Activated CD8-positive, alpha-beta memory T cell treated with anti-CD3 and anti-CD28 coated beads for 36 hours (primary cell): ENCODE measurements around the gene TM9SF2. TPM values are rescaled to one million over a fixed set of nuclear protein-coding genes. Genes with fewer than 3 reads are reported as not detected.
"Not testable (repeated sequence)": the region's sequence is repeated elsewhere in the genome, so short reads cannot be mapped to it uniquely, and the experiment has no call there.

ENCODE experiments used
- CTCF ChIA-PET: fragments of 350-600 bp; sonication (Branson Sonifier 250); formaldehyde crosslinking; loops from one replicate; lab custom pipeline; 2021; ENCODE audit warnings: antibody characterized with exemption; lab: Charles Lee
- POLR2A ChIA-PET: fragments of 350-600 bp; sonication (Branson Sonifier 250); formaldehyde crosslinking; loops from one replicate; lab custom pipeline; 2021; ENCODE audit warnings: antibody characterized with exemption; lab: Charles Lee
- total RNA-seq, 2 experiments: library from RNA; stranded (reverse); gene quantifications; one replicate each; pipeline ENCODE4 v1.2.3, GENCODE V29; 2021

Gene TM9SF2
- total RNA-seq, 2 experiments from 2014 or later: 90.4 to 94.8 TPM

DNA sequence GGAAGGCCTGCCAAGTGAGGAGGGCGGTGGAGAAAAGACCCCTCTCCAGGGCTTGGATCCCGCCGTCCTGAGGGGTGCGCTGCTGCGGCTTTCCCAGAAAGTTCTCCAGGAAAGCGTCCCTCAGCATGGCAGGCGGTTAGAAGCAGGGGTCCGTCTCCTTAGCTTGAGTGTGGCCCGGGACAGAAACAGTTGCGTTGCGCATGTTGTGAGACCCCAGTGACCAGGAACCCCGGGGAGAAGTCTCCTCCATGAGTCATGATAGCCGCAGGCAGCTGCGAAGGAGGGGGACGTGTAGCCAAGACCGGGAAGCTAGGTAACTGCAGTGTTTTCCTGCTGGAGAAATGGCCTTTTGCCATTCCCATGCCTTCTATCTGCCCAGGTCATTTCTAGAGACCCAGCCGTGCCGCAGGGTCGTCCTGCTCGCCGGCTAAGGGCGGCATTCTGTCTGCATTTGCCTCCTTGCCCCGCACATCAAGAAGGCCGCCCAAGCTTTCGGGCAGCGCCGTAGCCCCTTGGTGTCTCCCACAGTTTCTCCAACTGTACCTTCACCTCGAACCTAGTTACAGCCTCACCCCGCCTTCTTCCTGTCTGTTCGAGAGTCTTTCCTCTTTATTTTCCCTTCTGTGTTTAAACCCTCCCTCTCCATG is 64.3 kb downstream of the TM9SF2 start:
- ChIA-PET CTCF (no interaction called here), POLR2A (interaction anchor here (0.6 to 0.7 kb wide), 2 partner anchors 13 to 37 kb away, joined by 3 read pairs; no protein-coding TSS in a partner anchor)

- CTCF ChIA-PET: no interaction called here
Measured at GRCh38 chr13:99566125-99567083, 65.1 kb downstream of the TM9SF2 start.

GRCh38 chr13:99568901-99569300 is 67.6 kb downstream of the TM9SF2 start:
- CTCF ChIA-PET, POLR2A ChIA-PET: not testable (repeated sequence)

More at GRCh38 chr13:99566125-99567083, 65.1 kb downstream of the TM9SF2 start:
- POLR2A ChIA-PET: interaction anchor here (0.6 to 0.7 kb wide), 2 partner anchors 13 to 37 kb away, joined by 3 read pairs; no protein-coding TSS in a partner anchor

DNA sequence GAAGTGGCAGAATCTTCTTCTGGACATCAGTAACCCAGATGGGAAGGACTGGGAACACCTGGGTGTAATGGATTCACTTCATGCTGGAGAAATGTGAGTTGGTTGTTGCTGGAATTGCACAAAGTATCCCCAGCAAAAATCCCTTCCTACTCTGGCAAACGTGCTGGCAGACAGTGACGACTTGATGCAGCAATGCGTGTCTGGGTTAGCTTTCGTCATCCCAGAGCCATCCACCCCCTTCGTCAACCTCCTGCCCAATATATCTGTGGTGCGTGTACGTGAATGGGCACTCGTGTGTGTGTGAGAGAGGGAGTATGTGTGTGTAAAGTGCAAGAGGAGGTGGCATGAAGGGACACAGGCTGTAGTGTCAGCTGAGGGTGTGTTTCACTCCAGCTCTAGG is 70.9 kb downstream of the TM9SF2 start:
- ChIA-PET CTCF (no interaction called here), POLR2A (no interaction called here)

DNA sequence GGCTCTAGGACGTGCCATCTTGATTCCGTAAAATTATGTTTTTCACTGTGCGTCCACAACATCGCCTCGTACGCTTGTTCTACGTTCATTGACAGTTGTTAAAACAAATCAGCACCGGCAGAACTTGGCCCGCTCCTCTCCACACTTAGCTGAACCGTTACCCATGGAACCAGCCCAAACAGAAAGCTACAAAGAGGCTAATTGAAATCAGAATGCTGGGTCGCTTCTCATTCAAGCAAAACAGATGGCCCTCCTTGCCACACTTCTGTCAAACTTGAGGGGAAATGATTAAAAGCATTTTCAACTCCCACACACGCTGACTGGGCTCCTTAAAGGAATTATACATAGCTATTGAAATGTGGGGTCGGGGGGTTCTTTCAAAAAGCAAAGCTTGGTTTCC is 71.6 kb downstream of the TM9SF2 start:
- CTCF ChIA-PET: no interaction called here
- POLR2A ChIA-PET: no interaction called here

DNA sequence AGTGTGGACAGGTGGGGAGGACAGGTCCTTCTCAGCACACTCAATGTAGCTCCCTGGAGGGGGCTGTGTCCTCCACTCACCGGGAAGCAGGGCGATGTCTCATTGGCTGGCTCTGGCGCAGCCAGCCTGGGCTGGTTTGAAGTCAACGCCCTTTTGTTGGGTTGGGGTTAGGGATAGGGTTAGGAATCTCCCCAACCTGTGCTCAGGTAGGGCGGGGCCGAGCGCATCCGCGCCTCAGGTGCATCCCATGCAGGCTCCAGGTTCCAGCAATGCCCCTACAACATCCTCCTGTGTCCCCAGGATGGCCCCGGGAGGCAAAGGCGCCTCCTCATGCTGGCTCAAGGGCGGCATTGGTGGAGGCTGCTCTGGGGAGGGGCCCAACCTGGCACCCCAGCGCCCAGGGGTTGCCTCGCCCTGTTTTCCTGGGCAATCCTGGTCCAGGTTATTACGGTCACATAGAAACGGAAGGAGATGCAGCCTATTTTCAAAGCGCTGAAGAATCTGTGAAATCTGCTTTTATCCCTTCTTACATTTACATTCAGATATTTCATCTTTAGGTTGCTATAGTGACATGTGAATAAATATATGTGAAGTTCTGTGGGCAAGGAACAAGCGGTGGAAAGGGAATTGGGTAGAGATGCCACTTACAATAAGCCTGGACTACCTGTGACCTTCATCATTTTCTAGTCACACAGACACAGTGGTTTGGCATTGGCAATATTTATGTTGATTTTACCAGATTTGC is 74.3 kb downstream of the TM9SF2 start:
- ChIA-PET POLR2A (no interaction called here), CTCF (no interaction called here)

DNA sequence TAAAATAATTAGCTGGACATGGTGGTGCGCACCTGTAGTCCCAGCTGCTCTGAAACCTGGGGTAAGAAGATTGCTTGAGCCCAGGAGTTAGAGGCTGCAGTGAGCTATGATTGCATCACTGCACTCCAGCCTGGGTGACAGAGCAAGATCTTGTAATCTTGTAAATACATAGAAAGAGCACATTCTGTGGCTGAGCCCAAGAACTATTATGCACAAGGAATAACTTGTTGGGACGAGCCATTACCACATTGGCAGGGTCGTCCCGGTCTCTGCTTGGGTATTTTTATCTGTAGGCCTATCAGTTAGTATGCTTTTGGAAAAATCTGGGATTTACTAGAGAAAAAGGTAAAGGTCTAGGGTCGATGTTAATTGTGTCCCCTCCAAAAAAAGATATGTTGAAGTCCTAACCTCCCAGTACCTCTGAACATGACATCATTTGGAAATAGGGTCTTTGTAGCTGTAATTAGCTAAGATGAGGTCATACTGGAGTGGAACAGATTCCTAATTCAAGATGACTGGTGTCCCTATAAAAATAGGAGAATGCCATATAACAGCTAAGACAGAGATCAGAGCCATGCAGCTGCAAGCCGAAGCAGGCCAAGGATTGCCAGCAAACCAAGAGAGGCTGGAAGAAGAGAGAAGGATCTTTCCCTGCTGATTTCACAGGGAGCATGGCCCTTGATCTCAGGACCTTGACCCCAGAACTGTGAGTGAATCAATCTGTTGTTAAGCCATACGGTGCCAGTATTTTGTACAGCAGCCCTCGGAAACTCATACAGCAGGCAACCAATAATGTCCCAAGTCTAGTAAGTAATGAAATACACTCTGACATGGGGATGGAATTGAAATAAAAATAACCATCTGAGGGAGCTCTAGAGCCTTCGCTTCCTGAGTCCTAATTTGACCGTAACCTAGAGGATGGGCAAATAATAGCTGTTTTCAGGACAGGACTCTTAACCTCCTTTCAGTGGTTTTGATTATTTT is 77.0 kb downstream of the TM9SF2 start:
- POLR2A ChIA-PET: interaction anchor here (1.0 kb wide), 1 partner anchor 67 kb away, joined by 6 read pairs; no protein-coding TSS in a partner anchor
- CTCF ChIA-PET: no interaction called here

DNA sequence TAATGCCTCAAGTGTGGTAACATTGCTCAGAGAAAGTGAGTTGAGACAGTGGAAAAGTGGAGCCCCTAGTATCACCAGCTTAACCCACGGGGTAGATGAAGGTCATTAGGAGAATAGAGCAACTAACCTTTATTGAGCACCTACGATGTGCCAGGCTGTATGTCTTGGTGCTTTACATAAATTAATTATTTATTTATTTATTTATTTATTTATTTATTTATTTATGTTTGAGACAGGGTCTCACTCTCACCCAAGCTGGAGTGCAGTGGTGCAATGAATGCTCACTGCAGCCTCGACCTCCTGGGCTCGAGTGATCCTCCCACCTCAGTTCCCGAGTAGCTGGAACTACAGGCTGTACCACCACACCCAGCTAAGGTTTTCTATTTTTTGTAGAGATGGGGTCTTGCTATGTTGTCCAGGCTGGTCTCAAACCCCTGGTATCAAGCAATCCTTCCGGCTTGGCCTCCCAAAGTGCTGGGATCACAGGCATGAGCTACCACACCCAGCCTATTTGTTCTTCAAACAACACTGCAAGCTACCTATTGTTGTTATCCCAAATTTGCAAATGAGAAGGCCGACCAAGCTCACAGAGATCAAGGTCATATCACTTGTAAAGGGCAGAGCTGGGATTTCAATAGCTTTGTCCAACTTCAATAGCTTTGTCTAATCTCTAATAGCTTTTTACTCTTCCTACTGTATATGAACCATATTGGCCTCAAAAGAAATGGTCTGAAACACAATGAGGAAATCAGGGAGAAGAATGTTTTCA is 79.4 kb downstream of the TM9SF2 start:
- CTCF ChIA-PET: no interaction called here
- POLR2A ChIA-PET: no interaction called here

GRCh38 chr13:99582511-99582910 is 81.2 kb downstream of the TM9SF2 start:
- ChIA-PET POLR2A (no interaction called here), CTCF (no interaction called here)

GRCh38 chr13:99585609-99586008 is 84.3 kb downstream of the TM9SF2 start:
- CTCF ChIA-PET: no interaction called here

DNA sequence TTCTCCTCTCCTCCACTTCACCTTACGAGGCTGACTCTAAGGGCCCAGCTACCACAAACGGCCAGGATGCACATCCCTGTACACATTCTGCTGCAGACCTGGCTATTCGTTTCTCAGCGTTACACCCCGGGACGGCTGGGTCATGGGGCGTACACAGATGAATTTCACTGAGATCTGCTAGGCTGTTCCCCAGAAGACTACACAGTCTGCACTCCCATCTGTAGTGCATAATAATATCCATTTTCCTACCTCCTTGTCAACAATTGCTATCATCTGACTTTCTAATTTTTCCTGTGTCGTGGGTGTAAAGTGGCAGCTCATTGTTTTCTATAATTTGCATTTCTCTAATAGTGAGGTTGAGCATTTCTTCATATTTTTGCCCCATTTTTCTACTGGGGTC is 85.7 kb downstream of the TM9SF2 start:
- ChIA-PET POLR2A (no interaction called here), CTCF (no interaction called here)

More at GRCh38 chr13:99585609-99586008, 84.3 kb downstream of the TM9SF2 start:
- POLR2A ChIA-PET: no interaction called here

GRCh38 chr13:99587893-99588606 is 86.8 kb downstream of the TM9SF2 start:
- CTCF ChIA-PET: no interaction called here

GRCh38 chr13:99589575-99589974 is 88.3 kb downstream of the TM9SF2 start:
- POLR2A ChIA-PET: no interaction called here
- CTCF ChIA-PET: no interaction called here

More at GRCh38 chr13:99587893-99588606, 86.8 kb downstream of the TM9SF2 start:
- POLR2A ChIA-PET: no interaction called here

GRCh38 chr13:99590519-99591011 is 89.3 kb downstream of the TM9SF2 start:
- CTCF ChIA-PET: interaction anchor here (0.7 kb wide), 1 partner anchor 154 kb away, joined by 4 read pairs; no protein-coding TSS in a partner anchor

DNA sequence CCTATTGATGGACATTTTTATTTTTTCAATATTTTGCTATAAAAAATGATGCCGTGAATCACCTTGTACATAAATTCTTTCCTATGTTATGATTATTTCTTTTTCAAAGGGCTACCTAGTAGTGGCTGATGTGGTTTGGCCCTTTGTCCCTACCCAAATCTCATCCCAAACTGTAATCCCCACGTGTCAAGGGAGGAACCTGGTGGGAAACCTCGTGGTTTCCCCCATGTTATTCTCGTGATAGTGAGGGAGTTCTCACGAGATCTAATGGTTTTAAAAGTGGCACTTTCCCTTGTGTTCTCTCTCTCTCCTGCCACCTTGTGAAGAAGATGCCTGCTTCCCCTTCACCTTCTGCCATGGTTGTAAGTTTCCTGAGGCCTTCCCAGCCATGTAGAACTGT is 94.9 kb downstream of the TM9SF2 start:
- ChIA-PET POLR2A (no interaction called here), CTCF (no interaction called here)

More at GRCh38 chr13:99590519-99591011, 89.3 kb downstream of the TM9SF2 start:
- POLR2A ChIA-PET: no interaction called here

GRCh38 chr13:99600318-99600717 is 99.0 kb downstream of the TM9SF2 start:
- ChIA-PET POLR2A (no interaction called here), CTCF (no interaction called here)

DNA sequence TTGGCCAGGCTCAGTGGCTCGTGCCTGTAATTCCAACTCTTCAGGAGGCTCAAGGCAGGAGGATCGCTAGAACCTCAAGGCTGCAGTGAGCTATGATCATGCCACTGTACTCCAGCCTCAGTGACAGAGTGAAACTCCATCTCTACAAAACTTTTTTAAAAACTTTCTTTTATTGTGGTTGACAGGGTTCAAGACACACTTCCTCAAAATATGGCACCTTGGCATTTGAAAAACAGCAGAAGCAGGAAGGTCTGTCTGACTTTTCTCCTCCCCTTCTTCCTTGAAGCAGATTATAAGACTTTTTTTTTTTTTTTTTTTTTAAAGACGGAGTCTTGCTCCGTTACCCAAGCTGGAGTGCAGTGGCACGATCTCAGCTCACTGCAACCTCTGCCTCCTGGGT is 100.3 kb downstream of the TM9SF2 start:
- ChIA-PET POLR2A (no interaction called here), CTCF (interaction anchor here (0.7 kb wide), 1 partner anchor 41 kb away, joined by 3 read pairs; no protein-coding TSS in a partner anchor)
